GM12801 (cell line): Measurements from ENCODE around the gene CLCA4.

Experiments used
- TF ChIP-seq, protein P1 (sequence below): IDR thresholded peaks from one replicate; pipeline ENCODE4 v1.5.1; 2011; ENCODE audit warnings: control low read depth; ENCODE audit not compliant: insufficient read length; ENCODE audit errors: extremely low read depth

The CLCA4 gene

DNA sequence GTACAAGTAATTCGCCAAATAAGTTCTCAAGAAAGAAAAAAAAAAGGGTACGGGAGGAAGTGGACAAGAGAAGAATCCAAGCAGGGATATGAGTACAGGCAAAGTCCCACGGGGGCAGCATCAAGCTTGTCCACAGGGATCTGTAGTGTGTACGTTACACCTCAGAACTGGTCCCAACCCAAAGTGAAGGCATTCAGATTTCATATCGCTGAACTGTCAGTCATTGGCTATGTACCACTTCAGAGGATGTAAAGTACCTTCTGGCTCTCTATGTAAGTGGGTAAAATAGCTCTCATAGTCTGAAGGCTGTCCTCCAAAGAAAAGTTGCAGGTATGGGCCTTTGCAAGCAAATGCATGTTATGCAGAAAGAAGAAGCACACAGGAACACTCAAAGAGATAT is 8.1 kb upstream of the CLCA4 start:
- TF ChIP-seq, protein P1, sequence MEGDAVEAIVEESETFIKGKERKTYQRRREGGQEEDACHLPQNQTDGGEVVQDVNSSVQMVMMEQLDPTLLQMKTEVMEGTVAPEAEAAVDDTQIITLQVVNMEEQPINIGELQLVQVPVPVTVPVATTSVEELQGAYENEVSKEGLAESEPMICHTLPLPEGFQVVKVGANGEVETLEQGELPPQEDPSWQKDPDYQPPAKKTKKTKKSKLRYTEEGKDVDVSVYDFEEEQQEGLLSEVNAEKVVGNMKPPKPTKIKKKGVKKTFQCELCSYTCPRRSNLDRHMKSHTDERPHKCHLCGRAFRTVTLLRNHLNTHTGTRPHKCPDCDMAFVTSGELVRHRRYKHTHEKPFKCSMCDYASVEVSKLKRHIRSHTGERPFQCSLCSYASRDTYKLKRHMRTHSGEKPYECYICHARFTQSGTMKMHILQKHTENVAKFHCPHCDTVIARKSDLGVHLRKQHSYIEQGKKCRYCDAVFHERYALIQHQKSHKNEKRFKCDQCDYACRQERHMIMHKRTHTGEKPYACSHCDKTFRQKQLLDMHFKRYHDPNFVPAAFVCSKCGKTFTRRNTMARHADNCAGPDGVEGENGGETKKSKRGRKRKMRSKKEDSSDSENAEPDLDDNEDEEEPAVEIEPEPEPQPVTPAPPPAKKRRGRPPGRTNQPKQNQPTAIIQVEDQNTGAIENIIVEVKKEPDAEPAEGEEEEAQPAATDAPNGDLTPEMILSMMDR = no peak

DNA sequence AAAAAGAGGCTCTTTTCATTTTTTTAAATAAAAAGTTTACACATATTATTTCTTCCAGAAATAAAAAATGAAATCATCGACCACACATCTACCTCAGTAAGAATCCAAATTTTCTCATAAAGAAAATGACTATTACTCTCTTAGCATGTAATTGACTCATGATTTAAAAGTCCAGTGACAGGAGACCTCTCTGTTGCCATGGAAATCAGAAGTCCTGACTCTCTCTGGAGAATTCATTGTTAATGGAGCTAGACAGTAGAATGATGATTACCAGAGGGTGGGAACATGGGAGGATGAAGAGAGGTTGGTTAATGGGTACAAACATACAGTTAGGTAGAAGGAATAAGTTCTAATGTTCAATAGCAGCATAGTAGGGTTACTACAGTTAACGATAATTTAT is 5.0 kb upstream of the CLCA4 start:
- TF ChIP-seq, protein P1 = no peak

DNA sequence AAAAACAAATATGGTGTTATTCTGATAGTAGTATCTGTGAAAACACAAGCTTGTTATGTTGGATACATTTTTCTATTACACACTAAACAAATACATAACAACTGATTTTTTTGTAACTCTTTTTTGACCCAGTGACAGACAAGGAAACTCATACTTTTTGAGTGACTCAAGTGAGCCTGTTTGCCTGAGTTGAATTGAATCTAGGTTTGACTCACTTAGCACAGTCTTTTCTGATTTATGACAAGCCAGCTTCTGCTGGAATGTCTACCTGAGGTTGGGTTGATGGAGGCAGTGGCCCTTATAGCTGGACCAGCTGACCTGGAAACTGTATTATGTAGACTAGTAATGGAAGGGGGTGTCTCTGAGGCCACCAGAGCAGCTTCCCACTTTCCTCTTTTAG is 4.2 kb upstream of the CLCA4 start:
- TF ChIP-seq, protein P1 = no peak

DNA sequence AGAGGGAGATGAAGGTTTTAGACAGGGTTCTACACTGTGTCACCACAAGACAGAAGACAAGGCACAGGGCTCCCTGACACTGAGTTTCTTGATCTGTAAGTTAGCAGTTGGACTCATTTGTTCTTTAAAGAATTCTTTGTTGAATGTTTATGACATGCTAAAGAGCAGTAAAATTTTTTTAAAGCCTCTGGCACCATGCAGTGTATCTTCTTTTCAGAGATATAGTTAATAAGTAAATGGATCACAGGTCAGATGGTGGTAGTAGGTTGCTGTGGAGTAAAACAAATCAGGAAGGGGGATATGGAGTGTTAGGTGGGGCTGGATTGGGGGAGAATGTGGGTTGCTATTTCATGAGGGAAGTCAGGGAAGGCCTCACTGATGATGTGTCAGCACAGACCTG is 2.0 kb downstream of the CLCA4 start:
- TF ChIP-seq, protein P1 = no peak

DNA sequence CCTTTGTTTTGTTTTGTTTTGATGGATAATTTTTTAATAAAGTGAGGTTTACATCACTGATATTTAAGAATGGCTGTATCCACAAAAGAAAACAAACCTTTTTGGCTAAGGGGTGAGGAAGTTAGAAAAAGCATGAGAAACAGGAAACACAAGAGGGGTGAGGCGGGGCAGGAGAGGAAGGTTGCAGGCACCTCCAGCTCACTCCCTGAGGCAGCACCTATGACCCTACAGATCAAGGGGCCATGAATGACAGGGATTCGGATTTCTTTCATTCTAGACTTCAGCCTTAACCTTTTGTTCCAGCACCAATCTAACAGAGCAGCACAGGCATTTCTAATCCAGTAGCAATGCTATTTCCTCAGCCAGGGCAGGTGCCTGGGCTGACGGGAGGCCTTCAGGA is 4.4 kb downstream of the CLCA4 start:
- TF ChIP-seq, protein P1 = no peak

DNA sequence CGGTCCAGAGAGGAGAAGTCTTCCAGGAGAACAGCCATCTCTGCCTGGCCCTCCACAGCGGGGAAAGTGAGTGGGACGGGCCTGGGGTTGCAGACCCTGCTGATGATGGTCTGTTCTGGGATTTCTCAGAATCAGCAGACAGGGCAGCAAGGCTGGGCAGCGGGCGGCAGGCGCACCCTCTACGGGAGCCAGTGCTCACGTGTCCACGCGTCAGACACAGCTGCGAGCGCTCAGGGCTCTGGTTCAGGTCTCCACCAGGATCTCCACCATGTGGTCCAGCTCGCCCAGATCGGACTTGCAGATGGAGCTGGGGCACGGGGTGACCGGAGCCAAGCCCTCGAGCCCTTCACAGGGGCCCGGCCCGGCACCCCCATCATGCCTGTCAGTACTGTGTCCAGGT is 5.5 kb downstream of the CLCA4 start:
- TF ChIP-seq, protein P1 = no peak

DNA sequence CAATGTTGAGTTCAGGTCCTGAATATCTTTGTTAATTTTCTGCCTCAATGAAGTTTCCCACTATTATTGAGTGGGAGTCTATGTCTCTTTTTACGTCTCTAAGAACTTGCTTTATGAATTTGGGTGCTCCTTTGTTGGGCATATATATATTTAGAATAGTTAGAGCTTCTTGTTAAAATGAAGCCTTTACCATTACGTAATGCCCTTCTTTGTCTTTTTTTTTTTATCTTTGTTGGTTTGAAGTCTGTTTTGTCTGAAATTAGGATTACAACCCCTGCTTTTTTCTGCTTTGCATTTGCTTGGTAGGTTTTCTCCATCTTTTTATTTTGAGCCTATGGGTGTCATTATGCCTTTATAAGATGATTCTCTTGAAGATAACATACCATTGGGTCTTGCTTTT is 10.9 kb downstream of the CLCA4 start:
- TF ChIP-seq, protein P1 = no peak

DNA sequence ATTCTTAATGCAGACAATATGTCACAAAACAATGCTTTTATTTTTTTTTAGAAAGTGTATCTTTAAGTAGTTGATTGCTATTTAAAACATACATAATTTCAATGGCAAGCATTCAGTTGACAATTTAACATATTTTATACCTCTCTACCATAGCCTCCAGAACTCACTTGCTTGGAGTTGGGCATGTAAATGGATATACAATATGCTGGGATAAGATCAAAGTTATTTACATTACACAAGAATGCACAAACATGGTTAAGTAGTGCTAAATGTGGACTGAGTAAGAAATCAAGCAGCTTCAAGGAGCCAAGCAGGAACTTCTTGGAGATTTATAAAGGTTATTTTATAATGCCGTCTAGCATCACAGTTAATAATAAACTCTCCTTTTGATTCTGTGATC is 17.0 kb downstream of the CLCA4 start:
- TF ChIP-seq, protein P1 = no peak
